ENCODE measurements around the gene CEACAM8. TPM values are rescaled to one million over a fixed set of nuclear protein-coding genes. Genes with fewer than 3 reads are reported as not detected.
"Not testable (repeated sequence)": the region's sequence is repeated elsewhere in the genome, so short reads cannot be mapped to it uniquely, and the experiment has no call there.

The CEACAM8 gene
- total RNA-seq, 2 experiments from 2014 or later = not detected

- DNase-seq (ENCODE audit: low spot score) = no peak
- TF ChIP-seq EZH2phosphoT487 (IDR thresholded peaks at IDR 0.05; ENCODE audit: borderline replicate concordance, low read depth, low read length) = no peak
- TF ChIP-seq, protein P1, sequence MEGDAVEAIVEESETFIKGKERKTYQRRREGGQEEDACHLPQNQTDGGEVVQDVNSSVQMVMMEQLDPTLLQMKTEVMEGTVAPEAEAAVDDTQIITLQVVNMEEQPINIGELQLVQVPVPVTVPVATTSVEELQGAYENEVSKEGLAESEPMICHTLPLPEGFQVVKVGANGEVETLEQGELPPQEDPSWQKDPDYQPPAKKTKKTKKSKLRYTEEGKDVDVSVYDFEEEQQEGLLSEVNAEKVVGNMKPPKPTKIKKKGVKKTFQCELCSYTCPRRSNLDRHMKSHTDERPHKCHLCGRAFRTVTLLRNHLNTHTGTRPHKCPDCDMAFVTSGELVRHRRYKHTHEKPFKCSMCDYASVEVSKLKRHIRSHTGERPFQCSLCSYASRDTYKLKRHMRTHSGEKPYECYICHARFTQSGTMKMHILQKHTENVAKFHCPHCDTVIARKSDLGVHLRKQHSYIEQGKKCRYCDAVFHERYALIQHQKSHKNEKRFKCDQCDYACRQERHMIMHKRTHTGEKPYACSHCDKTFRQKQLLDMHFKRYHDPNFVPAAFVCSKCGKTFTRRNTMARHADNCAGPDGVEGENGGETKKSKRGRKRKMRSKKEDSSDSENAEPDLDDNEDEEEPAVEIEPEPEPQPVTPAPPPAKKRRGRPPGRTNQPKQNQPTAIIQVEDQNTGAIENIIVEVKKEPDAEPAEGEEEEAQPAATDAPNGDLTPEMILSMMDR (conservative IDR thresholded peaks at IDR 0.05; ENCODE audit: low read length) = no peak
- intact Hi-C loops (cut with micrococcal nuclease; ENCODE audit: unreplicated experiment) = no loop called here
- Histone ChIP-seq H3K9me2 (ENCODE audit: insufficient read depth, low read length) (no peaks in the 10 kb centered on the region), H3K4me3 (ENCODE audit: low read depth, low read length, poor library complexity, severe bottlenecking) (no peak overlapping the region), H3K27ac (ENCODE audit: low read depth, low read length, poor library complexity, severe bottlenecking) (no peak overlapping the region), H3K4me1 (ENCODE audit: insufficient read depth, low read length, poor library complexity, severe bottlenecking) (no peaks in the 10 kb centered on the region), H3K4me2 (ENCODE audit: low read length) (no peak overlapping the region), H3K9me3 (ENCODE audit: low read length) (no peaks in the 10 kb centered on the region), H4K20me1 (ENCODE audit: insufficient read depth, low read length) (no peaks in the 10 kb centered on the region), H2AFZ (ENCODE audit: low read length) (no peak overlapping the region), H3K36me3 (ENCODE audit: insufficient read depth, low read length) (no peaks in the 10 kb centered on the region), H3K79me2 (ENCODE audit: insufficient read depth, low read depth, low read length) (no peaks in the 10 kb centered on the region)
- ChIA-PET POLR2A (no interaction called here), CTCF (ENCODE audit: unreplicated experiment) (no interaction called here)
- no TSS peak for BruUV-seq (replicated peaks)
Measured at GRCh38 chr19:42560731-42561130, 34.0 kb downstream of the CEACAM8 start.

DNA sequence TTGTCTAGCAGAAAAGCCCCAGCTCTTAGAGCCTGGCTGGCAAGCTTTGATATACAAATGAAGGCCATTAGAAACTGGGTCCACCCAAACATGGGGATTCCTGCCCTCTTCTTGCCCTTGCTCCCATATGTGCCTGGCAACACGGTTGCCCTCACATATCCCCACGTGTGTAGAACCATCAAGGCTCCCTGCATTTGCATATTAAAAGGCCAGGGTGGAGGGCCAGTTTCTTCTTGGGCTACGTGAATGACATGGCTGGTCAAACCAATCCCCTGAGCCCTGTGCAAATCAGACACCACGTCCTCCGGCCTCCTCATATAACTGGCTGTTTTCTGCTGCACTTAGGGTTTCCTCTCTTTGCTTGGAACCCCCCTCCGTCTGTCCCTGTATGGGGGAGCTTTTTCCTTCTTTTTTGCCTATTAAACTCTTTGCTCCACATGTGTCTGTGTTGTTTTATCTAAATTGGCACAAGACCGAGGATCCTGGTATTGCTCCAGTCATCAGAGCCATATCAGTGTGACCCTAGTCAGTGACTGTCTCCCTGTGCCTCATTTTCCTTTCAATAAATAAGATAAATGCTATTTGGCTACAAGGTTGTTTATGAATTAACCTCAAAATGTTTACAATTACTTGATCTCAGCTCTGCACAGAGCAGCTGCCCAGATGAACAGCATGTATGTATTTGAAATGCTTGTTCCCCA is 36.1 kb downstream of the CEACAM8 start:
- no peaks in the 10 kb centered on the region for H3K79me2 ChIP-seq (ENCODE audit: insufficient read depth, low read depth, low read length)
- H3K36me3 ChIP-seq (ENCODE audit: insufficient read depth, low read length) = no peaks in the 10 kb centered on the region
- ChIA-PET CTCF (ENCODE audit: unreplicated experiment) (no interaction called here), POLR2A (no interaction called here)
- no peak overlapping the region for H3K27ac ChIP-seq (ENCODE audit: low read depth, low read length, poor library complexity, severe bottlenecking)
- no peaks in the 10 kb centered on the region; the same call in 1 of the 2 replicates for H4K20me1 ChIP-seq (ENCODE audit: insufficient read depth, low read length)
- H3K4me1 ChIP-seq (ENCODE audit: insufficient read depth, low read length, poor library complexity, severe bottlenecking) = no peaks in the 10 kb centered on the region
- intact Hi-C loops (cut with micrococcal nuclease; ENCODE audit: unreplicated experiment) = no loop called here
- H3K4me2 ChIP-seq (ENCODE audit: low read length) = no peak overlapping the region
- TF ChIP-seq EZH2phosphoT487 (IDR thresholded peaks at IDR 0.05; ENCODE audit: borderline replicate concordance, low read depth, low read length) = no peak
- TF ChIP-seq, protein P1 (conservative IDR thresholded peaks at IDR 0.05; ENCODE audit: low read length) = no peak
- DNase-seq (ENCODE audit: low spot score) = no peak
- BruUV-seq (replicated peaks) = no TSS peak
- no peak overlapping the region for H3K4me3 ChIP-seq (ENCODE audit: low read depth, low read length, poor library complexity, severe bottlenecking)
- no peaks in the 10 kb centered on the region for H3K9me3 ChIP-seq (ENCODE audit: low read length)
- H3K9me2 ChIP-seq (ENCODE audit: insufficient read depth, low read length) = no peaks in the 10 kb centered on the region
- no peak overlapping the region for H2AFZ ChIP-seq (ENCODE audit: low read length)

- POLR2A ChIA-PET; H4K20me1 ChIP-seq (ENCODE audit: insufficient read depth, low read length); CTCF ChIA-PET (ENCODE audit: unreplicated experiment); H3K4me3 ChIP-seq (ENCODE audit: low read depth, low read length, poor library complexity, severe bottlenecking); H3K79me2 ChIP-seq (ENCODE audit: insufficient read depth, low read depth, low read length); H3K4me2 ChIP-seq (ENCODE audit: low read length); H3K4me1 ChIP-seq (ENCODE audit: insufficient read depth, low read length, poor library complexity, severe bottlenecking); DNase-seq (ENCODE audit: low spot score); H3K9me3 ChIP-seq (ENCODE audit: low read length); H3K27ac ChIP-seq (ENCODE audit: low read depth, low read length, poor library complexity, severe bottlenecking); intact Hi-C loops (cut with micrococcal nuclease; ENCODE audit: unreplicated experiment); H2AFZ ChIP-seq (ENCODE audit: low read length); H3K36me3 ChIP-seq (ENCODE audit: insufficient read depth, low read length); H3K9me2 ChIP-seq (ENCODE audit: insufficient read depth, low read length); BruUV-seq (replicated peaks): not testable (repeated sequence)
Measured at GRCh38 chr19:42557386-42557871, 37.3 kb downstream of the CEACAM8 start.
